ENCODE data around the gene RDH5.

The RDH5 gene

DNA sequence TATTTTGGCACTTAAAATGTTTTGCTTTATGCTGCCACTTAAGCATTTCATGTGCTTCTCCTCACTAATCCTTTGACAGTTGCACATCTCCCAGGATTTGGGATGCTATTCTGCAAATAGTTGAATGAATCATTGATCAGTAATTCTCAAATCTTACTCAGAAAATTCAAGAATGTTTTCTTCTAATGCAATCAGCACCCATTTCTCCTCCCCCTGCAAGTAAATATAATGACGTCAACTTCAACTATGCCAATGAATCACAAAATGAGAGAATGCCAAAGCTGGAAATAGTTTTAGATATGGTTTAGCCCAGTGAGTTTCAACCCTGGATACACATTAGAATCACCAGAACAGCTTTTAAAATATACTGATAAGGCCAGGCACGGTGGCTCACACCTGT is 6.5 kb upstream of the RDH5 start:
- DNase-seq: no peak

DNA sequence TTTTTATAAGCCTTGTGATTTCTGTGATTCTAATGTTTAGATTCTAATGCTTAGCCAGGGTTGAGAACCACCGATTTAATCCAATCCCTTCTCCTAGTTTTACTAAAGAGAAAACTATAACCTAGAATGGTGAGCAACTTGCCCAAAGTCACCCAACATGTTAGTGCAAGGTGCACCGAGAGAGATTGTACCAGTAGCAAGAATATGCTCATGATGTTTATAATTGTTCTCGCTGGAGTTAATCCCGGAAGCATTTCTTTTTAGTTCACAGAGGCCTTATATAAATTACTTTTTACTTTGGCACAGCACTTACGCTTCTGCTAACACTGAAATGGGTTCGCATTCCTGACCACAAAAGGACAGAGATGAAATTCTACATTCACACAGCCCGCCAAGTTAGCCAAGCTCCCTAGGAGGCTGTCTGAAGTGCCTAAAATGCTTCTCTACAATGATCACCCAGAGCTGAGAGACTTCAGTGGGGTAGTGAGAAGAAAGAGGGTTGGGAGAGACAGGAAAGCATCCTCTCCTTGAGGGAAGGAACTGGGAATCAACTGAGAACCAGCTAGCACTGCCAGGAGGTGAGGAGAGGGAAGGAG is 4.9 kb upstream of the RDH5 start:
- DNase-seq: no peak

DNA sequence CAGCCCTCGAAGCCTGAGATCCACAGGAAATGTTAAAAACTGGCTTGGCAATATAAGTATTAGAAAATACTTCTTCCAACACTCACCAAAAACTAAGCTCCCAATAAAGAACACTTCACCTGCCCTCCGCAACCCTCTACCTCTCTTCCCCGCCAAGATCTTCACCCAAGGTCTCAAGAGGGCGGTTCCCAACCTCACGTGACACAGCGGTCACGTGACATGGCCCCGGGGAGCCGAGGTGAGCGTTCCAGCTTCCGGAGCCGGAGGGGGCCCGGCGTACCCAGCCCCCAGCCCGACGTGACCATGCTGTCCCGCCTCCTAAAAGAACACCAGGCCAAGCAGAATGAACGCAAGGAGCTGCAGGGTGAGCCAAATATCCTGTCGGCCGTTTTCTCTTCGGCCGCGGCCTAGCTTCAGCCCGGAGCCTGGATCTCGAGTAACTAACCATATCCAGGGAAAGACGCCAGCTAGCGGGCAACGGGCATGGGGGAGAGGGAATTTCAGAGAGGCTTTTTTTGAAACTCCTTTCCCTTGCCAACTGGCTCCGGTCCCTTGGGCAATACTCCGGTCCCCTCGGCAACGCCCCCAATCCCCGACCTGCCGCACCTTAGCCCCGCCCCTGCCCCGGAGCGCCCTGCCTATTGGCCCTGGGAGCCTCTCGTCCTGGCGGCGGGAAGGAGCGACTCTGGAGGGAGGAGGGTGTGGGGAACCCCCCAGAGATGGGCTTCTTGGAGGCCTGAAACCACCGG is 4.2 kb upstream of the RDH5 start, which contains the start of gene BLOC1S1:
Gene BLOC1S1 (plus strand): TSS at position 214 of the 749 bp plus-strand sequence. CDS start 6 bp downstream, at position 220.
- peak; percentile 94 for DNase-seq

DNA sequence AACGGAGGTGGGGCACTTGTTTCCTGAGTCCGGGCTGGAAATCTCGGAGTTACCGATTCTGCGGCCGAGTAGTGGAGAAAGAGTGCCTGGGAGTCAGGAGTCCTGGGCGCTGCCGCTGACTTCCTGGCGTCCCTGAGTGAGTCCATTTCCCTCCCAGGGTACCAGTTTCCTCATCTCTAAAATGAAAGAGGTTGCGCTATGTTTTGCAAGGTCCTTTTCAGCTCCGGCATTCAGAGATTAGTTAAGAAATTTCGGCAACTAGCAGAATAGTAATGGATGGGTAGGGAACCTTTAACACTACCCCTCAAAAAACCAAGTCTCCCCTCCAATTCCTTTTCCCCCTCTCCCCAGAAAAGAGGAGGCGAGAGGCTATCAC is 3.6 kb upstream of the RDH5 start:
- no peak for DNase-seq

DNA sequence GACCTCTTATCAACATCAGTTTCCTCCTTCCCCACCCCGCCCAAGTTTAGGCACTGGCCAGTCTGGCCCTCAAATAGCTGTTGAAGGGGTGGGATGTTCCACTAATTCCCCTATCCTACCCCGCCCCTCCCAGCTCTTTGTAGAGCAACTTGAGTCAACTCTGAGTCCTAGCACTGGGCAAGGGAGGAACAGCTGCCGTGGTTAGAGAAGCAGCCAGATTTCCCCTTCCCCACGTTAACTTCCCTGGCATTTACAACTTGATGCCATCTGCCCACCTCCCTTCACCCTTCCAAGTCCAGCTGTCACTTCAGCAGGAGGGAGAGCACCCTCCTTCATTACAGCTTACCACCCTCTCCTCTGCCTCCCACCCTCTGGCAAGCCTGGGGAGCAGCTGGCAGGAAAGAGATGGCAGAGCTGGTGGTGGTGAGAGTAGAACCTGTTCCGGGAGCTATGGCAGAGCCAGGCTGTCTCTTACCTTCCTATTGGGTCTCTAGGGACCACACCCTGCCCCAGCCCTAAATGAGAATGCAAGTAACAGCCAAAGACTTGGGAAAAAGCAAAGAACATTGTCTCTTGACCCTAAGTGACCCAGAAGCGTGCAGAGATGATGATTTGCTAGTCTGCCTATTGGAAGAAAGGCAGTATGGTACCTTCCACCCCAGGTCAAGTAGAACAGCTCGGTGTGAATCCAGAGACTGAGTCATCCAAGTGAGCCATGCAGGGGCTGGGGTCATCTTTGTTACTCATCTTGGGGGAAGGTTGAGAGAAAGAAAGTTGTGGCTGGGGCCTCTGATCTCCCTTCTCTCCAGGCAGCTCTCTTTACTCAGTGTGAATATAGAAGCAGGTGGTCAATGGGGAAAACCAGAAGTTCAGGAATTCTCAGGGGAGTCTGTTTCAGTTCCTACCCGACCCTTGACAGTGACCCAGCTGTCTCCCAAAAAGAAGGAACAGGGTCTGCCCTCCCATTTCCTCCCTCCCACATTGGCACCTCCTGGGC is 2.9 kb upstream of the RDH5 start:
- DNase-seq: peak; percentile 17

DNA sequence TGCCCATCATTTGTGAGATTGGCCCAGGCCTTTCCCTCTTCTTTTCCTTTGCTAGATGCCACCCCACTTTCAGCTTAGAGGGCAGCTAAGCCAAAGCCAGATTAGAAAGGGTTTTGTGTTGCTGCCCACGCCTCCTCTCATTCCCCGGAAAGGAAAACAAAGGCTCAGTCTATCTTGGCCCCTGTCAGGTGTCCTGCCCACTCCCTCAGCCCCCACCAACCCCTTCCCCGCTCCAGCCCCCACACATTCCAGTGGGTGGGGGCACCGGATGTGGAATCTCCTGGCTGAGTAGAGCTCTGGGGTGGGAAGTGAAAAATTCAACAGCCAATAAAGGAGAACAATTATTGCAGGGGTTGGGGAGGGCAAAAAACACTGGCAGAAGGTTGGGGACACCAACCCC is 2.2 kb upstream of the RDH5 start:
- DNase-seq: no peak

DNA sequence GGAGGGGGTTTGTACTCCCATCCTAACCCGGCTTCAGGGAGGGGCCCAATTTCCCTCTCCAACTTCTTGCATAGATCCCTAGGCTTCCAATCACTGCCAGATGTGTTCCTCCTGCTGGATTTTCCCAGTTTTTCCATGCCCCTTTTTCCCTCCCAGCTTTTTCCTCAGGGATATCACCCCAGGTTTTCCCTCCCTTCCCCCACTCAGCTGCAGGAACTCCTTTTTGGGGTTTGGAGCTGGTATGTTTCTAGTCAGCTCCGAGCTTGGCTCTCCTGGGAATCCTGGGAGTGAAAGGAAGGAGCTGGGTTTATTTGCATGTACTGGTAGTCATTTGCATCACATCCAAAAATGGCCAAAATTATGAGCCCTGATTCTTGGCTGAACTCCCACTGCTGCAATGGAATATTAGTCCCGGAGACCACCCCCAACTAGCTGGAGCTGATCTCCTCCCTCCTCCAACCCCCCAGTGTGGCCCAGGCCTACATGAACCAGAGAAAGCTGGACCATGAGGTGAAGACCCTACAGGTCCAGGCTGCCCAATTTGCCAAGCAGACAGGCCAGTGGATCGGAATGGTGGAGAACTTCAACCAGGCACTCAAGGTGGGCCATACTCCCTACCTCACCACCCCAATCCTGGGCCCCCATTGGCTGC is 1.4 kb upstream of the RDH5 start:
- DNase-seq: no peak

DNA sequence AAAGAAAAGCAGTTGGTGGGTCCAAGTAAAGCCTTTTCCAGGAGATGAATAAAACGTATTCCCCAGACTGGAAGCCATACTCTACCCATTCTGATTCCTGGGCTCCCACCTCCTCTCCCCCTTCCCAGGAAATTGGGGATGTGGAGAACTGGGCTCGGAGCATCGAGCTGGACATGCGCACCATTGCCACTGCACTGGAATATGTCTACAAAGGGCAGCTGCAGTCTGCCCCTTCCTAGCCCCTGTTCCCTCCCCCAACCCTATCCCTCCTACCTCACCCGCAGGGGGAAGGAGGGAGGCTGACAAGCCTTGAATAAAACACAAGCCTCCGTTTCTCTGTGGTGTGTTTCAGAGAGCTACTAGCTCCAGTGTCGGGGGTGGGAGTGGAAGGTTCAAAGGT is 822 bp upstream of the RDH5 start:
- no peak for DNase-seq

DNA sequence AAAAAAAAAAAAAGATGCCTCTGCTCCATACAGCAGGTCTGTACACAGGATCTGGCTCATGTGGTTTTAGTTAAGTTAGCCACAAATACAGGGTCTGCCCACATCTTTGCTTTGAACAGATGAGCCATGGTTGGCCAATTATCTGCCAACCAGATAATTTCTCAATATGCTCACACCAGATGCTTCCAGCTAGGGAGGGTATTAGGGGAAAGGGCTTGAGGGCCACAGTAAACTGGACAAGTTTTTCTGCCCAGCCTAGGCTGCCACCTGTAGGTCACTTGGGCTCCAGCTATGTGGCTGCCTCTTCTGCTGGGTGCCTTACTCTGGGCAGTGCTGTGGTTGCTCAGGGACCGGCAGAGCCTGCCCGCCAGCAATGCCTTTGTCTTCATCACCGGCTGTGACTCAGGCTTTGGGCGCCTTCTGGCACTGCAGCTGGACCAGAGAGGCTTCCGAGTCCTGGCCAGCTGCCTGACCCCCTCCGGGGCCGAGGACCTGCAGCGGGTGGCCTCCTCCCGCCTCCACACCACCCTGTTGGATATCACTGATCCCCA is 776 bp downstream of the RDH5 start:
- DNase-seq: no peak

DNA sequence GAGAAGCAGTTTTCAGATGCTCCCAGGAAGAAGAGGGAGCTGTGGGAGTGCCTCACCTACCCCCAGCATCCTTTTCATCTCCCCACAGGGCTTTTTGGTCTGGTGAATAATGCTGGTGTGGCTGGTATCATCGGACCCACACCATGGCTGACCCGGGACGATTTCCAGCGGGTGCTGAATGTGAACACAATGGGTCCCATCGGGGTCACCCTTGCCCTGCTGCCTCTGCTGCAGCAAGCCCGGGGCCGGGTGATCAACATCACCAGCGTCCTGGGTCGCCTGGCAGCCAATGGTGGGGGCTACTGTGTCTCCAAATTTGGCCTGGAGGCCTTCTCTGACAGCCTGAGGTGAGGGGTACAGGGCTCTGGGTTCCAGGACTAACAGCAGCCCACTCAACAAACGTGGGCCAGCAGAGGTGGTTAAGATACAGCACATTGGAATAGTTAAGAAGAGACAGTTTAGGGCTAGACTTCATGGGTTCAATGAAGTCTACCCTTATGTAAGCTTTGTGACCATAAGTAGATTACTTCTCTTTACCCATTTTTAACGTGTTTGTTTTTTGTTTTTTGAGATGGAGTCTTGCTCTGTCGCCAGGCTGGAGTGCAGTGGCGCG is 1.5 kb downstream of the RDH5 start:
- no peak for DNase-seq

DNA sequence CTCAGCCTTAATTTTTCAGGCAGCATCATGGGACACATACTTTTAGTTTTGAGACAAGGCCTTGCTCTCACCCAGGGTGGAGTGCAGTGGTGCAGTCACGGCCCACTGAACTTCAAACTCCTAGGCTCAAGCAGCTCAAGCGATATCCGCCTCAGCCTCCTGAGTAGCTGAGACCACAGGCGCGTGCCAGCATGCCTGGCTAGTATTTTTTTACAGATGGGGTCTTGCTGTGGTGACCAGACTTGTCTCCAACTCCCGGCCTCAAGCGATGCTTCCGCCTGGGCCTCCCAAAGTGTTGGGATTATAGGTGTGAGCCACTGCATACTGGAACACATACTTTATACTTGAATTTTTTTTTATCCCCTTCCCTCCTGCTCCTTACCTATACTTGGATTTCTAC is 2.8 kb downstream of the RDH5 start:
- no peak for DNase-seq

DNA sequence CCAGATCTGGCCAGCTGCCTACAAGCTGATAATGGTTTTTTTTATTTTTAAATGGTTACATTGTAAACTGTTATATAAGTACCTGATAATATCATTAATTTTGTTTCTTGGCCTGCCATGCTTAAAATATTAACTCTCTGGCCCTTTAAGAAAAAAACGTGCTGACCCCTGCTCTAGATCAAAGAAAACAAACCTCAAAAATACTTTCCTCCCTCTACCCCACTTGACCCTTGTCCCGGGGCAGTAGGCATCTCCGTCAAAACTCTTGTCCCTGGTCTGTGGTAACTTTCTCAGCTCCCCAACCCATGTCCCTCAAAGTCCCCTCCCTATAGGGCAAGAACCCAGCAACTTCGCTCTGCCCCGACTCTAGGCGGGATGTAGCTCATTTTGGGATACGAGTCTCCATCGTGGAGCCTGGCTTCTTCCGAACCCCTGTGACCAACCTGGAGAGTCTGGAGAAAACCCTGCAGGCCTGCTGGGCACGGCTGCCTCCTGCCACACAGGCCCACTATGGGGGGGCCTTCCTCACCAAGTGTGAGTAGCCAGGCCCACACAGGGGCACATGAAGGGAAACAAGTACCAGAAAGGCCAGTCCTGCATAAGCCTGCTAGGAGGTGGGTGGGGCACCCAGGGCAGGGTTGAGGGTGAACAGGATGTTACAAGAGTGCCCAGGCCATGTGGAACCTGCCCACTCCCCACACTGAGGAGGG is 3.5 kb downstream of the RDH5 start:
- DNase-seq: no peak

DNA sequence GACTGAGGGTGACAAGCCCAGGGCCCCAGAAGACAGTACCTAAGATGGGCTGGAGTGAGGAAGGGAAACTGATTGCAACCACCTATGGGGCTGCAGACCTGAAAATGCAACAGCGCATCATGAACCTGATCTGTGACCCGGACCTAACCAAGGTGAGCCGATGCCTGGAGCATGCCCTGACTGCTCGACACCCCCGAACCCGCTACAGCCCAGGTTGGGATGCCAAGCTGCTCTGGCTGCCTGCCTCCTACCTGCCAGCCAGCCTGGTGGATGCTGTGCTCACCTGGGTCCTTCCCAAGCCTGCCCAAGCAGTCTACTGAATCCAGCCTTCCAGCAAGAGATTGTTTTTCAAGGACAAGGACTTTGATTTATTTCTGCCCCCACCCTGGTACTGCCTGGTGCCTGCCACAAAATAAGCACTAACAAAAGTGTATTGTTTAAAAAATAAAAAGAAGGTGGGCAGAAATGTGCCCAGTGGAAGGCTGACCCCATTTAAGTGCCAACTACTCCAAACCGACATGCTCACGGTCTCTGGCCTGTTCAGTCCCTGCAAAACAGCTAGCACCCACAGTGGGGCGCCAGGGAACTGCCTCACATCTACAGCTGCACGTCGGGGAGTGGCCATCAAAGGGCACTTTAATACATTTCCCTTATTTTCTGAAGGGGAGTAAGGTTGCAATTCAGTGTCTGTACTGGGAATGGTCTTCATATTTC is 4.2 kb downstream of the RDH5 start:
- peak; percentile 68 for DNase-seq

DNA sequence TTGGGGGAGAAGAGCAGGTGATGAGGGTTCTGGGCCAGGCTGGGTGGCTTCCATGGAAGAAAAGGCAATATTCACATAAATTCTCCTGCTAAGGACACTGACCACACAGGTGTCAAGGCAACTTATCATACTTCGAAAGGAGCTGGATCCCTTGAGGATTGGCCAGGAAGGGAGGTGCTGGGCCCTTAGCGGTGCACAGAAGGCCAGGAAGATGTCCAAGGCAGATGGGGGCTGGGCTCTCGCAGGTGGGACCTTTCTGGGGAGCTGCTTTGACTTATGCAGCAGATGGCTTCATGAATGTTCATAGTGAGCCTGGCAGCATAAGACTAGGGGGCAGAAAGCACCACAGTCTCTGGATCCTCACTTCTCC is 4.7 kb downstream of the RDH5 start:
- no peak for DNase-seq

DNA sequence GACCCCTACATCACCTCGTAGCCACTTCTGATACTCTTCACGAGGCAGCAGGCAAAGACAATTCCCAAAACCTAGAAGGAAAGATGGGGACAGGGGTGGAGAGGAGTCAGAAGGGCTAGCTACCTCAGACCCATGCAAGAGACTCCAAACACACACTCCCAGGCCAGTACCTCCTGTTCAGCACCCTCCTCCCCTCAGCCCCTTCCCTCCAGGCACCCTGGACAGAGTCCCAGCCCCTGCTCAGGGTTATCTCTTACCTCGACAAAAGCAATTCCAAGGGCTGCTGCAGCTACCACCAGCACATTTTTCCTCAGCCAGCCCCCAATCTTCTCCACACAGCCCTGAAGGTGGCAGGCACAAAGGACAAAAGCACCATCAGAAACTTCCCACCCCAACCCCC is 5.4 kb downstream of the RDH5 start:
- DNase-seq: no peak

DNA sequence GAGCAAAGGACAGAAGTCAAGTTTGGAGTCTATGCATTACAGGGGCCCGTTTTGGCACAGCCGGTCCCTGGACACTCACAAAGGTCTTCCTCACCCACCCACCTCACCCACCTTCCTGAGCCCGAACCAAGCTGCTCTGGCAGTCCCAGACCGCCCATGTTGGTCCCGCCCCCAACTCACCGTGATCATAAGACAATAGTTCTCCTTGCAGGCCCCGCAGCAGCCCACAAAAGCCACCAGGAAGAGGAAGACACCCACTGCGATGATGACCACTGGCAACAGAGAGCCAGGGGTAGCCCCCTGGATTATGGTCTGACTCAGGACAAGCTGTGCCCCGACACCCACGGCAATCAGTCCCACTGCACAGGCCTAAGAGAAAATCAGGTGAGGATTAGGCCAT is 6.8 kb downstream of the RDH5 start:
- DNase-seq: no peak

DNA sequence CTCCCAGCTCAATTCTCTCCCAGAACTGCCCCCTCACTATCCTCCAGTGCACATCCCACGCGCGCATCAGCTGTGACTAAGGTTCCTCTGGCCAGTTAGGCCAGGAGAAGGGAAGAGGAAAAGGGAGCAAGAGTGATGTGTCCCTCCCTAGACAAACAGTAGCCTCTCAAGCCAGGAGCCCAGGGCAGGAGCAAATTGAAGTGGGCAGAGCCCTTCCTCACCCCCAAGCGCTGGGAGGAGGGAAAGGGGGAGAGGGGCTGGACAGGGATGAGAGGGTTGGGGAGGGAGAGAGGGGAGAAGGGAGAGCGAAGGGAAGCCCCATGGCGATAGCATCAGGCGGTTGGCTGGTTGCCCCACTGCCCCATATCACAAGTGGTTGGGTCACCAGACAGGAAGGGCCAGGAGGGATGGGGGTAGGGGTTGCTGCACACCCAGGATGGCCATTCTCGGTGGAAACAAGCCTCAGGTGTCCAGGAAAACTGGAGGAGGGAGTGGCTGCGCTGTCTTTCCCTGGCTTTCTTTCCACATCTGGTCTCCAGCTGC is 7.5 kb downstream of the RDH5 start:
- DNase-seq: no peak

DNA sequence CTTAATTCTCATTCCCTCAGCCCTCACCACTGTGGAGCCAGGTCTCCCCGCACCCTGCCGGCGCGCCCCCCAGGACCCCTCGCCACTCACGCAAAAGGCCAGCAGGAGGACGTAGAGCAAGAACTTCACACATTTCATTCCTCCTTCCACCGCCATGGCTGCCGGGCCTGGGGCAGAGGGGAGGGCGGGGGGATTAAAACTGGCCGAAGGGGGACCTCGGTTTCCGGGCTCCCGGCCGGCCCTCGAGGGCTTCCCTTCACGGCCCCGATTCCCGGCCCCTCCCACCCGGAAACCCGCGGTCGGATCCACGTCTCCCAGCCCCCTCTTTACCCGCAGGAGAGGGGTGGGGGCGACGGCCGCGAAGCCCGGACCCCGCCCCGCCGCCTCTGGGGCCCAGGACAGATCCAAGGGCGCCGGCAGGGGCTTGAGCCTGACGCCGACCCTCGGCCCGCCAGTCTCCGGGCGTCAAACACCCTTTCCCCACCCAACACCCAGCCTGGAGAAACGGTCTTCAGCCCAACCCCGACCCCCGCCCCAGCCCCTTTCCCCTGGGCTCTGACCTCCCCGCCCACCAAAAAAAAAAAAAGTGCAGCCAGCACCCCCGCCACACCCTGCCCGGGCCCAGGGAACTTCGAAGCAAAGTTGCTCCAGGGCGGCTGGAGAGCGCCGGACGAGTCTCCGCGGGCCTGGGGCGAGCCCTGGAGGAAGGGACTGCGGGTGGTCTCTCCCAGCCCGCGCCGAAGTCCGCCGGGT is 8.2 kb downstream of the RDH5 start:
- peak; percentile 38 for DNase-seq

DNA sequence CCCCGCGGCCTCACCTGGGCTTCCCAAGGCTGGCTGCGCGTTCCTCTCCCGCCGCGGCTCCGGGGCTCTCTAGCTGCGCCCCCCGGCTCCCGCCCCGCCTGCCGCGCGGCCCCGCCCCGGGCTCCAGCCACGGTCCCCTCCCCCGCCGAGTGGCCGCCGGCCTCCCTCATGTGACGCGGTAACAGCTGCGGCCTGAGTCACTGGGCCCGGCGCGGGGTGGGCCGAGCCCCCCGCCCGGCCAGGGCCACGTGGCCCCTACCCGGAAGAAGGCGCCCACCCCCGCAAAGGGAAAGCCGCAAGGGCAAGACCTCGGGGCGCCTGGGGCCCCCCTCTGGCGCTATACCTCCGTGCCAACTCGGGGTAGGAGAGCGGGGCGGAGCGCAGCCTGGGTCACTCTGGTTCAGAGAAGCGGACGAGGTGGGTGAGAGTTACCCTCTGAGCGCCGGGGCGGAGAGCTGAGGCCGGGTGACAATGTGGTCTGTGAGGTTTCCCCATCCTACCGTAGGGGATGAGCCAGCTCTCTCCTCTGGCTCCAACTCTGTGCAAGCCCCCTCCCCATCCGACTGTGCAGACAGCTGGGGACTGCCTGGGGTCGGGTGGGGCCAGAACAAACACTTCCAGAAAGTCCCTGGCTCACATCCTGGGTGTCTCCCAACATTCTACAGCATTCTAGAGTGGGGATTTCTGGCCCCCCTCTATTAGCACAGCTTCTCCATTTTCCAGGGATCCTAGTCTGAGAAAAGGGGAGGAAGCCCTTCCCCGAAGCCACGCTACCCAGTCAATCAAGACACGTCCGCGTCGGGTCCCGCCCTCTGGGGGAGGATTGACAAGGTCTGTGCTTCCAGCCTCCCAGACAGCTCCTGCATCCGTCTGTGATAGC is 9.0 kb downstream of the RDH5 start, which contains the start of gene CD63:
Gene CD63 (minus strand): TSS at position 71 of the 880 bp plus-strand sequence. CDS start 668 bp downstream, outside the sequence.
- peak; percentile 79 for DNase-seq

Measured in activated naive CD4-positive, alpha-beta T cell treated with Interleukin-2 at 50 U/mL for 16 hours (primary cell).